Raji (cell line): ENCODE data around the gene DMXL2.

Experiments
- POLR2A ChIP-seq: IDR thresholded peaks from 2 replicates; pipeline ENCODE4 v1.6.1; 2011; ENCODE audit warnings: low read depth, low read length, control low read depth; ENCODE audit not compliant: insufficient read depth

Gene DMXL2

DNA sequence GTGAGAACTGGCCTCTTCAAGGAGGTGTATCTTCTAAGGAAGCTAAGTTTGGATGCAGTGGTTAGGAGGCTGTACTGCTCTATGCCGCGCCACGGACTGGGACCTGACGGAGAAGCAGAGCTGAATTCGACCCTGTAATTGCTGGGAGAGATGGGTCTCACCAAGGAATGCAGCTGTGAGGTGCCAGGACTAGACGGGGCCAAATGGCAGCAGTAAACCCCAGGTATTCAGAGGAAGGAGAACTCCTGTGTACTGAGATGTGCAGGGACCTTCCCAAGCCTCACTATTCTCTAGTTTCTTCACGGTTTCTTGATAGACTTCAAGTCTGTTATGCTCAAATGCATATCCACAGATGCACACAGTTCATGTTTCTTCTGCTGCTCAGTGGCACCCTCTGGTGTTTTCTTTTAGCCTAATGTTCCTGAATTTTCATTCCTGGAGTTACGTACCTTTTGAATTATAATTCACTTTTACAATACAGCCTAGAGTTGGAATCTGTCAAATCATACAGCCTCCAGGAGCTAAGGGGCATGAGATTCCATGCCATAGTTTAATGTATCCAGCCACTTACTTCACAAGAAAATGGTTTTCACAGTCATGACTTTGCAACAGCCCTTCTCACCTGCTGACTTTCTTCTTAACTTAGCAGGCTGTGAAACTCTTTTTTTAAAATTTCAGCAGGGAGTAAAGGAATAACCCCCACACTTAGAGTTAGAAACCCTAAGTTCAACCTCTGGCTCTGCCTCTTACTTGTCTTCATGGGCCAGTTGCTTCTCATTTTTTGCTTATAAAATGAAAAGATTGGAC lies 219.3 kb downstream of the DMXL2 start:
- TF ChIP-seq POLR2A, result no peak

DNA sequence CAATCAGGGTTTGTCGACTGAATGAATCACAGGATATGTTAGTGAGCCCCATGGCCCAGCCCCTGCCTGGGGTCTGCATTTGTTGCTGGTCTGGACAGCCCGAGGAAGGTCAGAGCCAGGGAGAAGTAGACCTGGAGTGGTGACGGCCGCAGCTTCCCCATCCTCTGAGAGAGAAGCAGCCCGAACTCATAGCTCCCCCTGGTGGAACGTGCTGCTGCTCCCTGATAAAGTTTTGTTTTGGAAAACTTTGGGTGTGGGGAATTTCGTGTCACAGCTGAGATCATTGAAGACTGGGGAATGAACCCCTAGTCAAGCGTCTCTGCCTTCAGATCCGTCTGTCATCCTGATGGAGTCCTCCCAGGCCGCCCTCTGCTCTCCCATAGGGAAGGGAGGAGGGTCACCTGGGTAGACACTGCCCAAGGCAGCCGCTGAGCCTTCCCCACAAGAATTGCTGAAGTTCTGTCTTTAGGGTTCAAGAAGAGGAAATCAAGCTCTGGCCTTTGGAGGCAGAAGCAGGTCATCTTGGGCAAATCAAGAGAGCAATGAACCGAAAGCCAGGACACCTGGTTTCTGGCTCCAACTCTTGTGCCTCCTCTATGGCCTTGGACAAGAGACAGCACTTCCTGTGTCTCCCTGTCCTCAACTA lies 220.6 kb downstream of the DMXL2 start:
- TF ChIP-seq POLR2A, result no peak

- TF ChIP-seq POLR2A, result no peak
Observed at GRCh38 chr15:51401051-51401780, 221.4 kb downstream of the DMXL2 start.

DNA sequence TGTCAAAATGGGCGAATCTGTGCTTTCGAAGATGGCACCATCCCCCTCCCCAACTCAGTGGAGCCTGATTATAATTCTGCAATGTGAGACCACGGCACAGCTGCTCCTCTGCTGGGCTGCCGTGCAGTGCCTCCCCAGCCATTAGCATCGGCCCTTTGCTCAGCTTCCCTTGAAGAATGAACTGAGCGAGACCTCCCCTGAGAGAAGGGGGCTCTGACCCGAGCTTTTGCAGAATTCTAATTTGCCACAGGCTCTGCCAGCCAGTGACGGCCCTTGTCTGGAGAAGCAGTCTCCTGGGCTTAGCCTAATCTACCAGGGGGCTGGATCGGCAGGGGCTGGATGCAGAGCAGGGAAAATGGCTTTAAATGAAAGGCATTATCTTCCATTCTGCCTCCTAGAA lies 223.9 kb downstream of the DMXL2 start:
- TF ChIP-seq POLR2A, result no peak
